GM18520 (cell line): ENCODE results near the gene TPGS1.

ENCODE experiments used
- ATAC-seq: cut with Tn5 transposase; IDR thresholded peaks from one replicate; pipeline ENCODE4 v1.9.1; 2021; ENCODE audit not compliant: unreplicated experiment

TPGS1 gene

GRCh38 chr19:567296-567900, 60.1 kb downstream of the TPGS1 start:
- ATAC-seq: no peak
